HG02588 (cell line): ENCODE measurements around the gene CDH13.

Experiments used
- ATAC-seq: cut with Tn5 transposase; IDR thresholded peaks from one replicate; pipeline ENCODE4 v1.9.1; 2021; ENCODE audit warnings: mild to moderate bottlenecking, moderate library complexity; ENCODE audit not compliant: unreplicated experiment

The CDH13 gene

GRCh38 chr16:83206426-83206825 is 579.7 kb downstream of the CDH13 start:
- no peak for ATAC-seq

- ATAC-seq = no peak
Measured at GRCh38 chr16:83211711-83212110, 584.9 kb downstream of the CDH13 start.

GRCh38 chr16:83212301-83212841 is 585.6 kb downstream of the CDH13 start:
- ATAC-seq = no peak

GRCh38 chr16:83214671-83215070 is 587.9 kb downstream of the CDH13 start:
- no peak for ATAC-seq

GRCh38 chr16:83215406-83216001 is 588.7 kb downstream of the CDH13 start:
- ATAC-seq = no peak

GRCh38 chr16:83219285-83219684 is 592.5 kb downstream of the CDH13 start:
- no peak for ATAC-seq

GRCh38 chr16:83220066-83220465 is 593.3 kb downstream of the CDH13 start:
- ATAC-seq = no peak

GRCh38 chr16:83224642-83225041 is 597.9 kb downstream of the CDH13 start:
- ATAC-seq = no peak

- ATAC-seq = no peak
Measured at GRCh38 chr16:83227336-83227735, 600.6 kb downstream of the CDH13 start.

GRCh38 chr16:83231729-83232128 is 605.0 kb downstream of the CDH13 start:
- ATAC-seq = no peak

- no peak for ATAC-seq
Measured at GRCh38 chr16:83233153-83233552, 606.4 kb downstream of the CDH13 start.

- ATAC-seq = no peak
Measured at GRCh38 chr16:83238949-83239691, 612.4 kb downstream of the CDH13 start.

GRCh38 chr16:83244057-83244456 is 617.3 kb downstream of the CDH13 start:
- no peak for ATAC-seq

GRCh38 chr16:83245061-83245460 is 618.3 kb downstream of the CDH13 start:
- no peak for ATAC-seq

GRCh38 chr16:83247767-83248372 is 621.1 kb downstream of the CDH13 start:
- ATAC-seq = no peak

- ATAC-seq = no peak
Measured at GRCh38 chr16:83248735-83249463, 622.1 kb downstream of the CDH13 start.

GRCh38 chr16:83253521-83253920 is 626.8 kb downstream of the CDH13 start:
- no peak for ATAC-seq

- ATAC-seq = no peak
Measured at GRCh38 chr16:83258366-83258928, 631.7 kb downstream of the CDH13 start.

GRCh38 chr16:83266848-83267553 is 640.2 kb downstream of the CDH13 start:
- no peak for ATAC-seq

- no peak for ATAC-seq
Measured at GRCh38 chr16:83268169-83268568, 641.4 kb downstream of the CDH13 start.
